ENCODE results near the gene MAPK1IP1L.

- TF ChIP-seq POLR2AphosphoS5 (IDR thresholded peaks at IDR 0.05; ENCODE audit: low read depth, low read length), result no peak
- TF ChIP-seq POLR2A (IDR thresholded peaks at IDR 0.05; ENCODE audit: low read depth, low read length), result no peak
- TF ChIP-seq TAF1 (IDR thresholded peaks at IDR 0.05; ENCODE audit: borderline replicate concordance, low read depth, low read length), result no peak
Observed at GRCh38 chr14:55062517-55063351, 11.3 kb downstream of the MAPK1IP1L start.

All from GM12892 (cell line).